Ishikawa (cell line): ENCODE measurements around the gene SCYL1.

Experiments used
- CEBPB ChIP-seq: IDR thresholded peaks from 2 replicates; pipeline ENCODE4 v1.6.1; 2012
- EGR1 ChIP-seq: IDR thresholded peaks from 2 replicates; pipeline ENCODE4 v1.6.1; 2012
- TAF1 ChIP-seq: IDR thresholded peaks from 2 replicates; pipeline ENCODE4 v1.6.1; 2012; ENCODE audit warnings: low read depth, mild to moderate bottlenecking
- TEAD4 ChIP-seq: IDR thresholded peaks from 2 replicates; pipeline ENCODE4 v1.6.1; 2012
- YY1 ChIP-seq: IDR thresholded peaks from 2 replicates; pipeline ENCODE4 v1.6.1; 2012; ENCODE audit warnings: low read depth
- TF ChIP-seq, protein P1 (sequence below): IDR thresholded peaks from 2 replicates; pipeline ENCODE4 v1.6.1; 2012

DNA sequence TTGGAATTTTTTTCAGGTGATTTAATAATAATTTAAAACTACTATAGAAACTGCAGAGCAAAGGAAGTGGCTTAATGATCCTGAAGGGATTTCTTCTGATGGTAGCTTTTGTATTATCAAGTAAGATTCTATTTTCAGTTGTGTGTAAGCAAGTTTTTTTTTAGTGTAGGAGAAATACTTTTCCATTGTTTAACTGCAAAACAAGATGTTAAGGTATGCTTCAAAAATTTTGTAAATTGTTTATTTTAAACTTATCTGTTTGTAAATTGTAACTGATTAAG, 22.7 kb upstream of the SCYL1 start:
- TF ChIP-seq EGR1 (no peak), CEBPB (no peak), YY1 (no peak), TAF1 (no peak), TEAD4 (no peak)
- TF ChIP-seq, protein P1, sequence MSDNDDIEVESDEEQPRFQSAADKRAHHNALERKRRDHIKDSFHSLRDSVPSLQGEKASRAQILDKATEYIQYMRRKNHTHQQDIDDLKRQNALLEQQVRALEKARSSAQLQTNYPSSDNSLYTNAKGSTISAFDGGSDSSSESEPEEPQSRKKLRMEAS, result no peak
